HUES64 (cell line): Measurements from ENCODE around the gene RFX8.

Source experiments
- H3K27ac ChIP-seq: 2 replicates; pipeline ENCODE4 v1.7.0; 2013; ENCODE audit warnings: low read depth, low read length, inconsistent platforms
- H3K27me3 ChIP-seq: 2 replicates; pipeline ENCODE4 v1.6.1; 2013; ENCODE audit warnings: mild to moderate bottlenecking, low read length; ENCODE audit not compliant: insufficient read depth
- H3K36me3 ChIP-seq: 2 replicates; pipeline ENCODE4 v1.6.1; 2013; ENCODE audit warnings: mild to moderate bottlenecking, low read length; ENCODE audit not compliant: insufficient read depth
- H3K4me1 ChIP-seq: 2 replicates; pipeline ENCODE4 v1.6.1; 2013; ENCODE audit warnings: mild to moderate bottlenecking, low read length, moderate library complexity; ENCODE audit not compliant: insufficient read depth
- H3K4me3 ChIP-seq: 2 replicates; pipeline ENCODE4 v1.5.1; 2013; ENCODE audit warnings: mild to moderate bottlenecking, low read length, moderate library complexity
- H3K9ac ChIP-seq: 2 replicates; pipeline ENCODE4 v1.6.1; 2013; ENCODE audit warnings: mild to moderate bottlenecking, low read depth, low read length
- H3K9me3 ChIP-seq: 2 replicates; pipeline ENCODE4 v1.6.1; 2013; ENCODE audit warnings: low read depth, low read length; ENCODE audit not compliant: insufficient read depth
- WGBS: fragments of 150-250, 120-280 bp; methylation state at CpG from one replicate; pipeline ENCODE4 v1.1.7; 2013; ENCODE audit warnings: missing lambda C conversion rate; 5-methylcytosine and 5-hydroxymethylcytosine counted together

The RFX8 gene

GRCh38 chr2:101410114-101410513, 64.8 kb downstream of the RFX8 start:
- Histone ChIP-seq H3K27ac (no peak overlapping the region), H3K4me3 (no peak overlapping the region), H3K4me1 (no peaks in the 10 kb centered on the region), H3K36me3 (no peaks in the 10 kb centered on the region), H3K9ac (no peak overlapping the region), H3K27me3 (no peaks in the 10 kb centered on the region), H3K9me3 (no peaks in the 10 kb centered on the region)
- 93% methylated on average over 5 of the region's 5 CpGs for whole genome bisulfite sequencing

- Histone ChIP-seq H3K27ac (no peak overlapping the region), H3K4me3 (no peak overlapping the region), H3K27me3 (no peaks in the 10 kb centered on the region), H3K36me3 (no peaks in the 10 kb centered on the region), H3K4me1 (no peaks in the 10 kb centered on the region), H3K9me3 (no peaks in the 10 kb centered on the region), H3K9ac (no peak overlapping the region)
- WGBS = 89% methylated on average over 5 of the region's 5 CpGs
These were observed 65.2 kb downstream of the RFX8 start for GRCh38 chr2:101409699-101410098.

GRCh38 chr2:101408925-101409324, 66.0 kb downstream of the RFX8 start:
- Histone ChIP-seq H3K36me3 (no peaks in the 10 kb centered on the region), H3K27me3 (no peaks in the 10 kb centered on the region), H3K4me3 (no peak overlapping the region), H3K27ac (no peak overlapping the region), H3K9me3 (no peaks in the 10 kb centered on the region), H3K9ac (no peak overlapping the region), H3K4me1 (no peaks in the 10 kb centered on the region)
- 86% methylated on average over 6 of the region's 6 CpGs for WGBS

DNA sequence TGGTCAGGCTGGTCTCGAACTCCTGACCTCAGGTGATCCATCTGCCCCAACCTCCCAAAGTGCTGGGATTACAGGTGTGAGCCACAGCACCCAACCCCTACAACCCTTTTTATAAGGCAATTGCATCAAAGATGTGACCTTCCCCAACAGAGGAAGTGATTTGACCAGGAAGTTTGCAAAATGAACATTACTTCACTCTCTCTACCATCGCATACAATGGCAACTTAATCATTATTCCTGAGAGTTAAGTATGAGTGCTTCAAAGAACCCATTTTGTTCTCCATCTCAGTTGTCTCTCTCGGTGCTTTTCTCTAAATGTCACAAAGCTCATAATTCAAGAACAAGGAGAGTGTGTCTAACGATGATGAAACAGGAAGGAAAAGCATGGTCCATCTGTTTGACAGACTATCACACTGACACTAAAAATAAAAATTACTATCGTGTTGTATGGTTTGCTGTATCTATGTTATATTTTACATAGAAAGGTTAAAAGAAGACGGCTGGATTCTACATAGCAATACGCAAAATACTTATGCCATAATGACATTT, 69.5 kb downstream of the RFX8 start:
- Histone ChIP-seq H3K27ac (no peak overlapping the region), H3K4me1 (peaks cover 2% of the 10 kb centered on the region; the same call in 1 of the 2 replicates), H3K9ac (no peak overlapping the region), H3K27me3 (no peaks in the 10 kb centered on the region), H3K4me3 (no peak overlapping the region), H3K9me3 (no peaks in the 10 kb centered on the region), H3K36me3 (no peaks in the 10 kb centered on the region)
- 92% methylated on average over 3 of the region's 7 CpGs for WGBS

DNA sequence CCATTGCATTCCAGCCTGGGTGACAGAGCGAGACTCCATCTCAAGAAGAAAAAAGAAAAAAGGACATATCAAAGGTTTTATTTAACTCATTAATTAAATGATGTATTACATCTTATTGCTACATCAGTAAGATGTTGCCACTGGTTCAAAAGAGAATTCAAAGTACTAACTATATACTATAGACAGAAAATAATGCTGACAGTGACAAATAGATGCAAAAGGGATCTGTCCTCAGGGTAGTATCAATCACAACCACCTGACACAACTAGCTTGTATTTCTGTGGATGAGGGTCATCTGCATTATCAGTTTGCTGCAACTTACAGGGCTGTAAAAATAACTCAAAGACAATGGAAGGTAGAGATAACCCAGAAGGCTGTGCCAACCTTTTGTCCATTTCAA, 71.2 kb downstream of the RFX8 start:
- Histone ChIP-seq H3K9me3 (no peaks in the 10 kb centered on the region), H3K27me3 (no peaks in the 10 kb centered on the region), H3K4me3 (no peak overlapping the region), H3K9ac (no peak overlapping the region), H3K36me3 (no peaks in the 10 kb centered on the region), H3K4me1 (peaks cover 11% of the 10 kb centered on the region; the same call in 1 of the 2 replicates), H3K27ac (no peak overlapping the region)
- no CpG with 5 or more reads among the region's 1 CpG for WGBS

DNA sequence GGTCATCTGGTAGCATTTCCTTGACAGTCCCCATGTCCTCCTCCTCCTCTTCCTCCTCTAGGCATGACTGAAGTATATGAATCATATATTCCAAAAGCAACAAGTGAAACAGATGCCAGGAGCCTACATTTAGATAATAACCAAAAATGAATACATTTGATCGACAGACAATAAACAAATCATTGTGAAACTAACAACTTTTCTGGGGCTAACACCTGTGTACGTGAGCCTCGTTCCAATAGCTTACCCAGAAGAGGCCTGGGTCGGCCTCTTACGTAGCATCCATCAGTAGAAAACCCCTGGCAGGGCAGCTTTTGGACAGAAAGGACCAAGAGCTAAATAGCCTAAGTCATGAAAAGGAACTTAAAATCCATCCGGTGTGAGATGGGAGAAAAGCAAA, 72.3 kb downstream of the RFX8 start:
- WGBS = 94% methylated on average over 6 of the region's 6 CpGs

DNA sequence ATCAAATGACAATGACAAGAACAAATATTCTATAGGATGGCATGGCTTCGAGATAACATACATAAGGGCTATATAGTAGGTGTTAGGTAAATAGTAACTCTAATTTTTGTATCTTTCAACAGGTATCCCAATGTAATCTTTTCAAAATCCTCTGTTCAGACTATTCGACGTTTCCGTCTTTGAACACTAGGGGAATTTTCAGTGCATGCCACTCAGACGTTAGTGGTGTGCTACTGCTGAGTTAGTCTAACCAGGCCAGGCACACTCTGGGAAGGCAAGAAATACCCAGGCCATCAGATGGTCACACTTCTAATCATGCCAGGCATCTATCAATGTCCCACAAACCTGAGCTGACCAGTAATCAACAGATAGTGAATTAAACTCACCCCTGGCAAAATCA, 73.0 kb downstream of the RFX8 start:
- H3K36me3 ChIP-seq = no peaks in the 10 kb centered on the region
- no peaks in the 10 kb centered on the region for H3K27me3 ChIP-seq
- H3K4me1 ChIP-seq = peaks cover 11% of the 10 kb centered on the region; the same call in 1 of the 2 replicates
- no peak overlapping the region for H3K9ac ChIP-seq
- no peaks in the 10 kb centered on the region for H3K9me3 ChIP-seq
- WGBS = 79% methylated on average over 4 of the region's 5 CpGs
- H3K27ac ChIP-seq = no peak overlapping the region
- H3K4me3 ChIP-seq = no peak overlapping the region

More for the DNA sequence above, 72.3 kb downstream of the RFX8 start:
- H3K9me3 ChIP-seq = no peaks in the 10 kb centered on the region
- H3K27me3 ChIP-seq = no peaks in the 10 kb centered on the region
- H3K4me3 ChIP-seq = no peak overlapping the region
- H3K27ac ChIP-seq = no peak overlapping the region
- H3K4me1 ChIP-seq = peaks cover 11% of the 10 kb centered on the region; the same call in 1 of the 2 replicates
- H3K9ac ChIP-seq = no peak overlapping the region
- no peaks in the 10 kb centered on the region for H3K36me3 ChIP-seq

DNA sequence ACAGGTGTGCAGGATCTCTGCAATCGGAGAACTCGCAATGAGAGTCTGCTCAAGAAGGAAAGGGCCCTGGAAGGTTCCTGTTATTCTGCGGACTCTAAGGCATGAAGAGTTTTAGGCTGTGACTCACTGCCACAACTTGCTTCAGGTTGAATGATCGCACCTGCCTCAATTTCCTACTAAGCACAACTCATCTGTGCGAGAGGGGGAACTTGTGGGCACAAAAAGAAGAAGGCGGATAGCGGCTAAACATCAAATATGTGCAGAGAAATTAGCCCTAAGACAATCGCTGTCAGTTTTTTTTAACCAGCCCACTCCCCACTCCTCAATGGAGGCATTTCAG, 73.6 kb downstream of the RFX8 start:
- Histone ChIP-seq H3K27ac (no peak overlapping the region), H3K4me3 (no peak overlapping the region), H3K27me3 (no peaks in the 10 kb centered on the region), H3K9me3 (no peaks in the 10 kb centered on the region), H3K9ac (no peak overlapping the region), H3K36me3 (no peaks in the 10 kb centered on the region), H3K4me1 (peaks cover 11% of the 10 kb centered on the region; the same call in 1 of the 2 replicates)
- WGBS = 94% methylated on average over 8 of the region's 8 CpGs

GRCh38 chr2:101400506-101401325, 74.2 kb downstream of the RFX8 start:
- Histone ChIP-seq H3K27me3 (no peaks in the 10 kb centered on the region), H3K36me3 (no peaks in the 10 kb centered on the region), H3K4me3 (no peak overlapping the region), H3K9me3 (no peaks in the 10 kb centered on the region), H3K4me1 (peaks cover 11% of the 10 kb centered on the region; the same call in 1 of the 2 replicates), H3K27ac (no peak overlapping the region), H3K9ac (no peak overlapping the region)
- 78% methylated on average over 18 of the region's 18 CpGs for WGBS

GRCh38 chr2:101400048-101400447, 74.9 kb downstream of the RFX8 start:
- H3K36me3 ChIP-seq = no peaks in the 10 kb centered on the region
- H3K9me3 ChIP-seq = no peaks in the 10 kb centered on the region
- no peak overlapping the region for H3K4me3 ChIP-seq
- peaks cover 11% of the 10 kb centered on the region; the same call in 1 of the 2 replicates for H3K4me1 ChIP-seq
- no peak overlapping the region for H3K27ac ChIP-seq
- 82% methylated on average over 8 of the region's 8 CpGs for WGBS
- H3K27me3 ChIP-seq = no peaks in the 10 kb centered on the region
- no peak overlapping the region for H3K9ac ChIP-seq

DNA sequence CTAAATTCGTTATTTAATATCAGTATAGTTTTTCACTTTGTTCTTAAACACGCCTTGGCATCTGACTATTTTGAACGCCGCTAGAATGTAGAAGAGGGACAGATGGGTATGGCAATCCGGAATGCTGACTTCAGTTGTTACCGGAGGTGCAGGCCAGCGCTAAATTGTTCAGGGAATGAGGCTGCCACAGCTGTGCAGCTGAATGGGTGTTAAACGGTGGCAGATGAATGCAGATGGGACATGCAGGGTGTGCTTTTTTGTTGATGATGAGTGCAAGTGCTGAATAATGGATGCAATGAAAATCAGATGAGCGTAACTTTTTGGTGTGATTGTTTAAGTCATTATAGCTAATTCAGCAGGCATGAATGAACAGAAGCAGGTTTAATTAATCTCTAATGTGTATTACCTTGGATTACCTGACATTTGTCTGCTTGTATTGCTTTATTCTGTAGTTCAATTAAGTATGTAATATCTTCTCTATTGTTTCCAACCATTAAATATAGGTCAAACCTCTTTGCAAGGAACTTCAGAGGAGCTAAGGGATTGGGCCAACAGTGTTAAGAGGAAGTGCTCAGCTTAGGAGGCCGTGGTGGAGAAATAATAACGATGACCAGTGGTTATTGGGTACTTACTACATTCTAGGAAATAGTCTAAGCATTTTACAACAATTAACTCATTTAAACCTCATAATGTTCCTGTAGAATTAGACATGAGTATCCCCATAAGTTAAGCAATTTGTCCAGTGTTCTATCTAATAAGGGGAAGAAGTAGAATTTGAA, 75.7 kb downstream of the RFX8 start:
- H3K4me1 ChIP-seq = peaks cover 11% of the 10 kb centered on the region; the same call in 1 of the 2 replicates
- H3K4me3 ChIP-seq = no peak overlapping the region
- whole genome bisulfite sequencing = 85% methylated on average over 11 of the region's 11 CpGs

More for the DNA sequence above, 75.7 kb downstream of the RFX8 start:
- no peak overlapping the region for H3K9ac ChIP-seq
- no peaks in the 10 kb centered on the region for H3K27me3 ChIP-seq
- no peaks in the 10 kb centered on the region for H3K9me3 ChIP-seq
- no peaks in the 10 kb centered on the region for H3K36me3 ChIP-seq
- no peak overlapping the region for H3K27ac ChIP-seq
